HAP-1 (cell line): ENCODE measurements around the gene AJM1.
"Not testable (repeated sequence)": the region's sequence is repeated elsewhere in the genome, so short reads cannot be mapped to it uniquely, and the experiment has no call there.

ENCODE experiments used
- DNase-seq, 2 experiments: peaks; one replicate each; pipeline ENCODE4 v3.0.0-alpha.2; 2016 to 2020; ENCODE audit warnings: low spot score in 2 of 2
- H3K27me3 ChIP-seq: fragments of 250-450 bp; sonication (Bioruptor Pico); 2 replicates; pipeline ENCODE4 v1.5.1; 2020; ENCODE audit warnings: low read depth, mild to moderate bottlenecking, moderate library complexity
- H3K36me3 ChIP-seq: fragments of 250-450 bp; sonication (Bioruptor Pico); replicated peaks from 2 replicates; pipeline ENCODE4 v1.5.1; 2020; ENCODE audit warnings: mild to moderate bottlenecking
- H3K4me1 ChIP-seq: fragments of 250-450 bp; sonication (Bioruptor Pico); 2 replicates; pipeline ENCODE4 v1.5.1; 2020; ENCODE audit warnings: mild to moderate bottlenecking
- H3K4me3 ChIP-seq: fragments of 250-450 bp; sonication (Bioruptor Pico); 2 replicates; pipeline ENCODE4 v1.5.1; 2020; ENCODE audit warnings: mild to moderate bottlenecking, moderate library complexity
- H3K9me3 ChIP-seq: fragments of 250-450 bp; sonication (Bioruptor Pico); 2 replicates; pipeline ENCODE4 v1.5.1; 2020; ENCODE audit warnings: mild to moderate bottlenecking, moderate library complexity
- in situ Hi-C: fragments of 300-500 bp; cut with MboI; formaldehyde crosslinking; loops from 3 replicates; pipeline ENCODE4 v1.14.3; 2020; ENCODE audit warnings: low sequenced_read_pairs, inconsistent platforms, mixed read lengths

The AJM1 gene

GRCh38 chr9:136865768-136866103 lies 23.5 kb downstream of the AJM1 start:
- Histone ChIP-seq H3K4me3 (peak overlapping the region; percentile 71), H3K27me3 (no peaks in the 10 kb centered on the region), H3K9me3 (peaks cover 7% of the 10 kb centered on the region), H3K36me3 (peaks cover 42% of the 10 kb centered on the region), H3K4me1 (peaks cover 6% of the 10 kb centered on the region)
- DNase-seq = peak in 1 of 2 experiments; percentile 46
- in situ Hi-C loops = no loop called here

DNA sequence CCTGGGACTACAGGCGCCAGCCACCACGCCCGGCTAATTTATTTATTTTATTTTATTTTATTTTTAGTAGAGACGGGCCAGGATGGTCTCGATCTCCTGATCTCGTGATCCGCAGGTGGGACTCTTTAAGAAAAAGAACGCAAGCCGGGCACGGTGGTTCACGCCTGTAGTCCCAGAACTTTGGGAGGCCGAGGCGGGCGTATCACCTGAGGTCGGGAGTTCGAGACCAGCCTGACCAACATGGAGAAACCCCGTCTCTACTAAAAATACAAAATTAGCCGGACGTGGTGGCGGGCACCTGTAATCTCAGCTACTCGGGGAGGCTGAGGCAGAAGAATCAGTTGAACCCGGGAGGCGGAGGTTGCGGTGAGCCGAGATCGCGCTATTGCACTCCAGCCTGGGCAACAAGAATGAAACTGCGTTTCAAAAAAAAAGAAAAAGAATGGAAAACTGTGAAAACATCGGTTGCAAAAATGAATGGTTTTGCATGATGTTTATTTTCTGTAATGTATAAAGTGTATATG lies 24.7 kb downstream of the AJM1 start:
- DNase-seq, H3K4me1 ChIP-seq, H3K27me3 ChIP-seq, in situ Hi-C loops: not testable (repeated sequence)
- peaks cover 11% of the 10 kb centered on the region for H3K9me3 ChIP-seq
- H3K4me3 ChIP-seq = peak overlapping the region; percentile 25
- peaks cover 30% of the 10 kb centered on the region for H3K36me3 ChIP-seq

GRCh38 chr9:136867480-136867879 lies 25.2 kb downstream of the AJM1 start:
- H3K36me3 ChIP-seq = peaks cover 24% of the 10 kb centered on the region
- no peak for DNase-seq
- in situ Hi-C loops = no loop called here
- no peak overlapping the region for H3K4me3 ChIP-seq
- peaks cover 13% of the 10 kb centered on the region for H3K9me3 ChIP-seq
- H3K4me1 ChIP-seq = peaks cover 6% of the 10 kb centered on the region
- no peaks in the 10 kb centered on the region for H3K27me3 ChIP-seq

DNA sequence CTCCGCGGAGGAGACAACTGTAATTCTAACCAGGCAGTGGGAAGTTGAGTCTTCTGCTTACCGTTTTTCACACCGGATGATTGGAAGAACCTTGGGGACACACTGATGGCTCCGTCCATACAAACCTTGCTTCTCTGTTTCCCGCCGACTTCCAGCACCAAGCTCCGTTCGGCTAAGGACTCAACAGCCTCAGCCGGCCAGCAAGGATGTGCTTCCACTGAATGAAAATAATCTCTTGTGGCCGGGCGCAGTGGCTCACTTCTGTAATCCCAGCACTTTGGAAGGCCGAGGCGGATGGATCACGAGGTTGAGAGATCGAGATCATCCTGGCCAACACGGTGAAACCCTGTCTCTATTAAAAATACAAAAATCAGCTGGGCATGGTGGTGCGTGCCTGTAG lies 25.6 kb downstream of the AJM1 start:
- Histone ChIP-seq H3K4me1 (peaks cover 6% of the 10 kb centered on the region), H3K36me3 (peaks cover 20% of the 10 kb centered on the region), H3K27me3 (no peaks in the 10 kb centered on the region), H3K4me3 (no peak overlapping the region), H3K9me3 (peaks cover 16% of the 10 kb centered on the region)
- in situ Hi-C loops = no loop called here
- no peak for DNase-seq

DNA sequence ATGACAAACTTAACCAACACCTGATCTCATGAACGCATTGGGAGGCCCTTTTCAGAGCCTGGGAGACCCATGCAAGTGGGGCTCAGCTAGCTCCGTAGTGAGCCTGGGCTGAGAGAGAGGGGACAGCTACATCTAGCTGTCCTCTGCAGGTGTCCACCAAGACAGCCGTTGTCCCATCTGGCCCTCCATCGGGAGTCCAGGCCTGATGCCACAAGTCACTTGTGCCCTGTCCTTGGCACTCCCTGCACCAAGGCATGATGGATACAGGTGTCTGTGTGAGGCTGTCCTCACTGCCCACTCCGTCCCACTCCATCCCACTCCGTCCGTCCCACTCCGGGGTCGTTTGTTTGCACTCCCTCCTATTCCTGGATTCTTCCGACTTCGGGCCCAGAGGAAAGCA lies 26.4 kb downstream of the AJM1 start:
- Histone ChIP-seq H3K9me3 (peaks cover 23% of the 10 kb centered on the region), H3K36me3 (peaks cover 13% of the 10 kb centered on the region), H3K4me1 (peaks cover 6% of the 10 kb centered on the region), H3K27me3 (no peaks in the 10 kb centered on the region), H3K4me3 (no peak overlapping the region)
- DNase-seq = no peak
- in situ Hi-C loops = no loop called here

DNA sequence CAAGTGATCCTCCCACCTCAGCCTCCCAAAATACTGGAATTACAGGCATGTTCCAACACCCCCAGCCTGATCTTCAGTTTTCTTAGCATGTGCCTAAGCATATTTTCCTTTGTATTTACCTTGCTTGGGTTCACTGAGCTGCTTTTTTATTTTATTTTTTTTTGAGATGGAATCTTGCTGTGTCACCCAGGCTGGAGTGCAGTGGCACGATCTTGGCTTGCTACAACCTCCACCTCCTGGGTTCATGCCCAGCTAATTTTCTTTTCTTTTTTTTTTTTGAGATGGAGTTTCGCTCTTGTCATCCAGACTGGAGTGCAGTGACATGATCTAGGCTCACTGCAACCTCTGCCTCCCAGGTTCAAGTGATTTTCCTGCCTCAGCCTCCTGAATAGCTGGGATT lies 27.3 kb downstream of the AJM1 start:
- DNase-seq, H3K4me1 ChIP-seq, H3K4me3 ChIP-seq, H3K27me3 ChIP-seq, in situ Hi-C loops, H3K36me3 ChIP-seq: not testable (repeated sequence)
- peaks cover 27% of the 10 kb centered on the region for H3K9me3 ChIP-seq

- Histone ChIP-seq H3K4me1 (no peaks in the 10 kb centered on the region), H3K9me3 (peaks cover 19% of the 10 kb centered on the region), H3K27me3 (no peaks in the 10 kb centered on the region), H3K36me3 (no peaks in the 10 kb centered on the region), H3K4me3 (no peak overlapping the region)
- DNase-seq = no peak
- in situ Hi-C loops = no loop called here
Observed at GRCh38 chr9:136875155-136875554, 32.9 kb downstream of the AJM1 start.

DNA sequence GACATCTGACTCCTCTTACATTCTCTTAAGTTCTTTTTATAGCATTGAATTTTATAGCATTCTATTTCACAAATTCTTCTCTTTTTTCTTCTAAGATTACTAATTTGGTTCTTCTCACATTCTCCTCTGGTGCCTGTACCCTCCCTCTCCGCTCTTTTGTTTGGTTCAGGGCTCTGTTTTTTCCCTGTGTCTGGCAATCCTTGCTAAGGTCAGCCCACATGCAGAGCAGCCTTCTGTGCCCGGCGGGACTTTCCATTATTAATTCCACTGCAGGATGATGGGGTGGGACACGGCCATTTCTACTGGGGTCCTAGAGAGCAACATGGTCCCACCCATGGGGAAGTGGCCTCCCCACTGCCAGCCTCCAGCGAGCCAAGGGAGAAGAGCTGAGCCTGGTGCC lies 34.2 kb downstream of the AJM1 start:
- Histone ChIP-seq H3K9me3 (peaks cover 16% of the 10 kb centered on the region), H3K4me3 (no peak overlapping the region), H3K36me3 (no peaks in the 10 kb centered on the region), H3K27me3 (no peaks in the 10 kb centered on the region), H3K4me1 (no peaks in the 10 kb centered on the region)
- in situ Hi-C loops = no loop called here
- no peak for DNase-seq

- Histone ChIP-seq H3K27me3 (no peaks in the 10 kb centered on the region), H3K36me3 (no peaks in the 10 kb centered on the region; the same call in 1 of the 2 replicates), H3K4me1 (no peaks in the 10 kb centered on the region), H3K9me3 (no peaks in the 10 kb centered on the region), H3K4me3 (no peak overlapping the region)
- no peak for DNase-seq
- in situ Hi-C loops = no loop called here
Observed at GRCh38 chr9:136880651-136881050, 38.4 kb downstream of the AJM1 start.

DNA sequence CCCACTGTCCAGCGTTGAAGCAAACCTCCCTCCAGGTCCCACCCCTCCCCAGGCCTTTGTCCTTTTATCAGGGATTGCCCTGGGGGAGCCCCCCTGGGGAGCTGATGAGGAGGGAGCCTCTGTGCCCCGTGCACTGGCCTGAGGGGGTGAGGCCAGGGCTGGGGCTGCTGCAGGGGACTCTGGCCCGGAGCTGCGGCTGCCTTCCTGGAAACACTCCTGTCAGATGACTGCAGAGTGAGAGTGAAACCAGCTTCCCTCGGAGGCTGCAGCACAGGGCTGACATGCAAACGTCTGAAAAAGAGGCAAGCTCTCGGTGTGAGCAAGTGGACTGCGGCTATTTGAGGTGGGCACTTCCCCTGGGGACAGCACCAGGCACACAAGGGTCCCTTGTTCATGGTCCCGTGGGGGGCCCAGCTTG lies 39.4 kb downstream of the AJM1 start:
- Histone ChIP-seq H3K9me3 (no peaks in the 10 kb centered on the region), H3K4me1 (no peaks in the 10 kb centered on the region), H3K27me3 (no peaks in the 10 kb centered on the region), H3K4me3 (no peak overlapping the region), H3K36me3 (no peaks in the 10 kb centered on the region; the same call in none of the 2 replicates)
- in situ Hi-C loops = no loop called here
- DNase-seq = no peak

DNA sequence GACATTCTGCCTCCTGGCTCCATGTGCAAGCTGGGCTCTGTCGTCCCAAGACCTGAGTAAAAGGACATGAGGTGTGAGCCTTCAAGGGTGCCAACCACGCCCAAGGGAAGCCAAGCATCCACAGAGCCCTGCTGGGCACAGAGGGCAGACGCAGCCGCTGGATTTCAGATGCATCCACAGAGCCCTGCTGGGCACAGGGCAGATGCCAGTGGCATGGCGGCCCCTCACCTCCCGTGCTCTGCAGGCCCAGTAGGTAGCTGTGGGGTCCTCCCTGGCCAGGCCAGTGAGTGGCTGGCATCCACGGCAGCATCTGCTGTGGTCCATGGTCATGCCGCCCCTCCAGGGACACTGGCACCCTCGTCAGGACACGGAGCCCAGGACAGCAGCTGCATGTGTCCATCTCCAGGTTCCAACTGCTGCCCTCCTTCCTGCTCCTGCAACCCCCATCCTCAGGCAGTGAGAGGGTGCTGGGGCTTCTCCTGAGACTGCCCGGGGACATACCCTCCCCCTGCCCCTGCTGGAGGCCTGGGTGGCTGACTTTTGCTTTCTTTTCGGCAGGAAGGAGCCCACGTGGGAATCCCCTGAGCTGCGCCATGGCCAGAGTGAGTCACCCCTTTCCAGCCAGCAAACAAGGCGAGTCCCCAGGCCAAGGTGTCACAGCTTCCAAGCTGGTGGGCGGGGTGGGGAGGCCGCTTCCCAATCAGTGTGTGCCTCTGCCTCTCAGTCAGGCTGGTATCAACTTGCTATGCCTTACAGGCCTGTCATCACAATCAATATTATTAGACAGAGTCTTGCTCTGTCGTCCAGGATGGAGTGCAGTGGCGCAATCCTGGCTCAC lies 40.0 kb downstream of the AJM1 start:
- in situ Hi-C loops = no loop called here
- H3K4me3 ChIP-seq = no peak overlapping the region
- H3K9me3 ChIP-seq = no peaks in the 10 kb centered on the region
- DNase-seq = no peak
- H3K4me1 ChIP-seq = no peaks in the 10 kb centered on the region
- no peaks in the 10 kb centered on the region; the same call in none of the 2 replicates for H3K36me3 ChIP-seq
- no peaks in the 10 kb centered on the region for H3K27me3 ChIP-seq

DNA sequence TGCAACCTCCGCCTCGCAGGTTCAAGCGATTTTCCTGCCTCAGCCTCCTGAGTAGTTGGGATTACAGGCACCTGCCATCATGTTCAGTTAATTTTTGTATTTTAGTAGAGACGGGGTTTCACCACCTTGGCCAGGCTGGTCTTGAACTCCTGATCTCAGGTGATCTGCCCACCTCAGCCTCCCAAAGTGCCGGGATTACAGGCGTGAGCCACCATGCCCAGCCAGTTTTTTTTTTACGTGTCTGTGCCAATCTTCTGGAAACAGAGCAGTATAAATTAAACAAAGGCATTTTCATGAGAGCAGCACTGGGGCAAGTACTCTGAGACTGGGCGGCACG lies 40.6 kb downstream of the AJM1 start:
- not testable (repeated sequence) for H3K4me3 ChIP-seq

GRCh38 chr9:136883670-136884069 lies 41.4 kb downstream of the AJM1 start:
- H3K4me3 ChIP-seq, in situ Hi-C loops, DNase-seq, H3K4me1 ChIP-seq, H3K27me3 ChIP-seq, H3K9me3 ChIP-seq, H3K36me3 ChIP-seq: not testable (repeated sequence)

More for the DNA sequence above, 40.6 kb downstream of the AJM1 start:
- H3K4me1 ChIP-seq, DNase-seq, H3K36me3 ChIP-seq, H3K27me3 ChIP-seq, in situ Hi-C loops, H3K9me3 ChIP-seq: not testable (repeated sequence)

DNA sequence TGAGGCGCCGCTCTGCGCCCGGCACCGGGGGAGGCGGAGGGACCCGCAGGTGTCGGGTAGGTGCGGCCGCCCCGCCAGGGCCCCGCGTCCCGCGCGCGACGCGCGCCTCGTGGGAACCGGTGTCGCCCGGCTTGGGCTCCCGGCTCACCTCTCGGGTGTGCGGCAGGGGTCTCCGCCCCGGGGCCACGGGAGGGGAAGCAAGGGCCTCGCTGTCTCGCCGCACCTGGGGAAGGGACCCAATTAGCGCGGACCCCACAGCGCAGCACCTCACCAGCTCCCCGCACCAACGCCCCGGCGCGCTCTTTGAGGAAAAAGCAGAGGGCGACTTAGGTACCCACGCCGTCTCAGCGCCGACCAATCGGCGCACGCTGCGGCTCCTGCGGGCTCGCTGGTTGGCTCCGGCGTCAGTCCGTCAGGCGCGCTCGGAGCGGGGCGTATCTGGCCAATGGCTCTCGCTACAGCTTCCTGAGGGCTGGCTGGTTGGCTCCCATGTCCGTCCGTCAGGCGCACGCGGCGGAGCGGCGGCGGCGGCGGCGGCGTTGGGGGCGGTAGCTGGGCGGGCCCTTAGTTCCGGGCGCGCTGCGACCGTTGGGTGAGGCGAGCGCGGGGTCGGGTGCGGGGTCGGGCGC lies 43.8 kb downstream of the AJM1 start, which contains the start of gene TRAF2:
Gene TRAF2 (plus strand): TSS at position 567 of the 629 bp plus-strand sequence. CDS start 12,225 bp downstream, outside the sequence.
- Histone ChIP-seq H3K4me1 (peaks cover 3% of the 10 kb centered on the region; the same call in 1 of the 2 replicates), H3K27me3 (no peaks in the 10 kb centered on the region), H3K36me3 (peaks cover 9% of the 10 kb centered on the region), H3K9me3 (no peaks in the 10 kb centered on the region), H3K4me3 (peak within 1 kb of the TSS; percentile 77)
- peak; percentile 92 to 98 for DNase-seq
- in situ Hi-C loops = no loop called here
